OCI-LY1 (cell line): ENCODE results near the gene ELMOD3.

Source experiments
- H2AFZ ChIP-seq: fragments of 200-600 bp; sonication (generic), shearing (Covaris generic); 2 replicates; pipeline ENCODE4 v1.6.0; 2014; ENCODE audit warnings: antibody characterized with exemption, mild to moderate bottlenecking, low read length
- H3F3A ChIP-seq: fragments of 200-600 bp; sonication (generic), shearing (Covaris generic); 2 replicates; pipeline ENCODE4 v1.6.0; 2014; ENCODE audit warnings: mild to moderate bottlenecking, antibody characterized with exemption, low read length, moderate library complexity; ENCODE audit not compliant: insufficient read depth
- H3K27ac ChIP-seq: fragments of 200-600 bp; sonication (generic); 2 replicates; pipeline ENCODE4 v1.5.1; 2014; ENCODE audit warnings: low read length, mixed run types, mild to moderate bottlenecking, low read depth; ENCODE audit not compliant: poor library complexity, severe bottlenecking
- H3K27me3 ChIP-seq: fragments of 200-600 bp; sonication (generic); 2 replicates; pipeline ENCODE4 v1.6.0; 2014; ENCODE audit warnings: antibody characterized with exemption, mild to moderate bottlenecking, low read length, moderate library complexity; ENCODE audit not compliant: insufficient read depth
- H3K36me3 ChIP-seq: fragments of 200-600 bp; sonication (generic); 2 replicates; pipeline ENCODE4 v1.6.1; 2014; ENCODE audit warnings: mild to moderate bottlenecking, antibody characterized with exemption, low read length, moderate library complexity, mixed read lengths; ENCODE audit not compliant: insufficient read depth
- H3K4me1 ChIP-seq: fragments of 200-600 bp; sonication (generic); 2 replicates; pipeline ENCODE4 v1.5.1; 2014; ENCODE audit warnings: mild to moderate bottlenecking, low read length, moderate library complexity; ENCODE audit not compliant: insufficient read depth, severe bottlenecking
- H3K4me2 ChIP-seq: fragments of 200-600 bp; sonication (generic), shearing (Covaris generic); 2 replicates; pipeline ENCODE4 v1.6.1; 2014; ENCODE audit warnings: low read length
- H3K4me3 ChIP-seq: fragments of 200-600 bp; sonication (generic); 2 replicates; pipeline ENCODE4 v1.5.1; 2014; ENCODE audit warnings: low read length, low read depth, mild to moderate bottlenecking, mixed read lengths; ENCODE audit not compliant: poor library complexity, severe bottlenecking
- H3K79me2 ChIP-seq: fragments of 200-600 bp; shearing (Covaris generic); 2 replicates; pipeline ENCODE4 v1.6.1; 2016; ENCODE audit warnings: mixed run types, low read length, mixed read lengths; ENCODE audit not compliant: insufficient read depth
- H3K9ac ChIP-seq: fragments of 200-600 bp; sonication (generic), shearing (Covaris generic); 2 replicates; pipeline ENCODE4 v1.6.1; 2014; ENCODE audit warnings: mild to moderate bottlenecking, low read length, mixed read lengths
- H3K9me2 ChIP-seq: fragments of 200-600 bp; sonication (generic), shearing (Covaris generic); 2 replicates; pipeline ENCODE4 v1.6.1; 2014; ENCODE audit warnings: low read depth, mild to moderate bottlenecking, low read length, mixed read lengths
- H3K9me3 ChIP-seq: fragments of 200-600 bp; shearing (Covaris generic); 2 replicates; pipeline ENCODE4 v1.6.1; 2014; ENCODE audit warnings: low read length, mixed read lengths
- H4K20me1 ChIP-seq: fragments of 200-600 bp; sonication (generic), shearing (Covaris generic); 2 replicates; pipeline ENCODE4 v1.6.0; 2016; ENCODE audit warnings: mild to moderate bottlenecking, low read length; ENCODE audit not compliant: insufficient read depth
- CTCF ChIP-seq: fragments of 200-600 bp; sonication (generic), shearing (Covaris generic); IDR thresholded peaks from 2 replicates; pipeline ENCODE4 v1.5.1; 2017; ENCODE audit warnings: mild to moderate bottlenecking, antibody characterized with exemption, low read length, moderate library complexity, mixed read lengths
- EZH2 ChIP-seq: fragments of 200-600 bp; sonication (generic), shearing (Covaris generic); IDR thresholded peaks from 2 replicates; pipeline ENCODE4 v1.8.0; 2017; ENCODE audit warnings: borderline replicate concordance, mixed run types, mild to moderate bottlenecking, antibody characterized with exemption, low read length, moderate library complexity, mixed read lengths

The ELMOD3 gene

GRCh38 chr2:85401464-85401805 is 46.9 kb downstream of the ELMOD3 start:
- H3K9me2 ChIP-seq: no peaks in the 10 kb centered on the region
- H3K4me2 ChIP-seq: no peak overlapping the region
- no peaks in the 10 kb centered on the region for H3F3A ChIP-seq
- H3K36me3 ChIP-seq: no peaks in the 10 kb centered on the region; the same call in 1 of the 2 replicates
- H3K79me2 ChIP-seq: no peaks in the 10 kb centered on the region
- no peak overlapping the region for H3K27ac ChIP-seq
- no peaks in the 10 kb centered on the region for H4K20me1 ChIP-seq
- TF ChIP-seq CTCF (no peak), EZH2 (no peak)
- H3K27me3 ChIP-seq: no peaks in the 10 kb centered on the region
- H3K4me1 ChIP-seq: no peaks in the 10 kb centered on the region
- no peak overlapping the region for H3K4me3 ChIP-seq
- no peak overlapping the region for H2AFZ ChIP-seq
- no peak overlapping the region for H3K9ac ChIP-seq
- H3K9me3 ChIP-seq: peaks cover 4% of the 10 kb centered on the region; the same call in 1 of the 2 replicates

GRCh38 chr2:85401844-85402243 is 47.3 kb downstream of the ELMOD3 start:
- H3K4me1 ChIP-seq: no peaks in the 10 kb centered on the region
- no peaks in the 10 kb centered on the region for H3K79me2 ChIP-seq
- peaks cover 4% of the 10 kb centered on the region; the same call in 1 of the 2 replicates for H3K9me3 ChIP-seq
- no peak overlapping the region for H2AFZ ChIP-seq
- H3K9me2 ChIP-seq: no peaks in the 10 kb centered on the region
- TF ChIP-seq CTCF (no peak), EZH2 (no peak)
- no peaks in the 10 kb centered on the region for H3F3A ChIP-seq
- no peak overlapping the region for H3K4me3 ChIP-seq
- no peaks in the 10 kb centered on the region for H3K27me3 ChIP-seq
- no peaks in the 10 kb centered on the region; the same call in 1 of the 2 replicates for H3K36me3 ChIP-seq
- no peak overlapping the region for H3K27ac ChIP-seq
- H3K9ac ChIP-seq: no peak overlapping the region
- no peak overlapping the region for H3K4me2 ChIP-seq
- H4K20me1 ChIP-seq: no peaks in the 10 kb centered on the region

- peaks cover 19% of the 10 kb centered on the region for H3K4me1 ChIP-seq
- TF ChIP-seq EZH2: no peak
- TF ChIP-seq CTCF: no peak
- no peaks in the 10 kb centered on the region for H3K27me3 ChIP-seq
- no peak overlapping the region for H3K27ac ChIP-seq
- H3K9ac ChIP-seq: no peak overlapping the region
- no peaks in the 10 kb centered on the region for H4K20me1 ChIP-seq
- no peaks in the 10 kb centered on the region for H3F3A ChIP-seq
- H3K9me2 ChIP-seq: no peaks in the 10 kb centered on the region
- H3K4me3 ChIP-seq: no peak overlapping the region
- H3K9me3 ChIP-seq: peaks cover 4% of the 10 kb centered on the region; the same call in 1 of the 2 replicates
- H3K36me3 ChIP-seq: no peaks in the 10 kb centered on the region; the same call in 1 of the 2 replicates
- no peak overlapping the region for H3K4me2 ChIP-seq
- H2AFZ ChIP-seq: no peak overlapping the region
- H3K79me2 ChIP-seq: no peaks in the 10 kb centered on the region
Observed at GRCh38 chr2:85405201-85406059, 50.9 kb downstream of the ELMOD3 start.
